H9 (cell line): ENCODE measurements around the gene CALML4. TPM values are rescaled to one million over a fixed set of nuclear protein-coding genes. Genes with fewer than 3 reads are reported as not detected.

Experiments
- DNase-seq: peaks from one replicate; pipeline ENCODE4 v3.0.0-alpha.2; 2017
- H2AFZ ChIP-seq: one replicate; pipeline ENCODE4 v1.6.1; 2013; ENCODE audit warnings: mild to moderate bottlenecking, low read length, control low read depth, moderate library complexity
- H2AK5ac ChIP-seq: 2 replicates; pipeline ENCODE4 v1.6.1; 2013; ENCODE audit warnings: low read length, control low read depth, mixed read lengths; ENCODE audit not compliant: insufficient read length
- H2BK120ac ChIP-seq: one replicate; pipeline ENCODE4 v1.6.1; 2013; ENCODE audit warnings: low read depth, mild to moderate bottlenecking, low read length, control low read depth, inconsistent platforms; ENCODE audit not compliant: poor library complexity, severe bottlenecking
- H2BK12ac ChIP-seq: 2 replicates; pipeline ENCODE4 v1.6.1; 2013; ENCODE audit warnings: low read length, control low read depth, mixed read lengths, low read depth; ENCODE audit not compliant: insufficient read length
- H2BK15ac ChIP-seq: 2 replicates; pipeline ENCODE4 v1.6.1; 2013; ENCODE audit warnings: low read depth, low read length, control low read depth
- H2BK20ac ChIP-seq: one replicate; pipeline ENCODE4 v1.6.1; 2013; ENCODE audit warnings: low read depth, mild to moderate bottlenecking, low read length, control low read depth, inconsistent platforms; ENCODE audit not compliant: poor library complexity, severe bottlenecking
- H2BK5ac ChIP-seq: 2 replicates; pipeline ENCODE4 v1.6.1; 2013; ENCODE audit warnings: low read length, control low read depth, mixed read lengths; ENCODE audit not compliant: insufficient read length
- H3K14ac ChIP-seq: 2 replicates; pipeline ENCODE4 v1.6.1; 2013; ENCODE audit warnings: low read length, control low read depth; ENCODE audit not compliant: insufficient read depth
- H3K18ac ChIP-seq: 2 replicates; pipeline ENCODE4 v1.6.1; 2013; ENCODE audit warnings: low read depth, mild to moderate bottlenecking, mixed read lengths, low read length, control low read depth; ENCODE audit not compliant: insufficient read length
- H3K23ac ChIP-seq: 2 replicates; pipeline ENCODE4 v1.6.1; 2013; ENCODE audit warnings: low read length, control low read depth, mixed read lengths, low read depth; ENCODE audit not compliant: insufficient read length
- H3K23me2 ChIP-seq: 2 replicates; pipeline ENCODE4 v1.6.1; 2013; ENCODE audit warnings: low read depth, mild to moderate bottlenecking, mixed read lengths, low read length, control low read depth; ENCODE audit not compliant: insufficient read length, poor library complexity, severe bottlenecking
- H3K27ac ChIP-seq: 2 replicates; pipeline ENCODE4 v1.5.1; 2013; ENCODE audit warnings: low read length, control low read depth, mixed read lengths, low read depth; ENCODE audit not compliant: insufficient read length
- H3K27me3 ChIP-seq: 2 replicates; pipeline ENCODE4 v1.6.1; 2013; ENCODE audit warnings: low read length, control low read depth, inconsistent platforms; ENCODE audit not compliant: insufficient read depth
- H3K4ac ChIP-seq: 2 replicates; pipeline ENCODE4 v1.6.1; 2013; ENCODE audit warnings: low read depth, mild to moderate bottlenecking, control low read depth, inconsistent platforms, low read length, moderate library complexity
- H3K4me1 ChIP-seq: 2 replicates; pipeline ENCODE4 v1.6.1; 2013; ENCODE audit warnings: low read length, control low read depth, inconsistent platforms; ENCODE audit not compliant: insufficient read depth
- H3K4me2 ChIP-seq: 2 replicates; pipeline ENCODE4 v1.6.1; 2013; ENCODE audit warnings: low read length, control low read depth, mixed read lengths; ENCODE audit not compliant: insufficient read length, insufficient read depth
- H3K56ac ChIP-seq: 2 replicates; pipeline ENCODE4 v1.6.1; 2013; ENCODE audit warnings: low read depth, mild to moderate bottlenecking, mixed read lengths, low read length, control low read depth; ENCODE audit not compliant: insufficient read length
- H3K79me1 ChIP-seq: 2 replicates; pipeline ENCODE4 v1.6.1; 2013; ENCODE audit warnings: low read depth, mild to moderate bottlenecking, moderate library complexity, low read length, control low read depth, inconsistent platforms; ENCODE audit not compliant: insufficient read depth, poor library complexity, severe bottlenecking
- H3K79me2 ChIP-seq: 2 replicates; pipeline ENCODE4 v1.6.1; 2013; ENCODE audit warnings: low read length, control low read depth, inconsistent platforms; ENCODE audit not compliant: insufficient read depth
- H3K9ac ChIP-seq: 2 replicates; pipeline ENCODE4 v1.6.1; 2013; ENCODE audit warnings: low read length, control low read depth, mixed read lengths; ENCODE audit not compliant: insufficient read length; ENCODE audit errors: extremely low read depth
- H3K9me3 ChIP-seq: one replicate; pipeline ENCODE4 v1.6.1; 2013; ENCODE audit warnings: low read depth, low read length, inconsistent platforms; ENCODE audit not compliant: control insufficient read depth
- H3T11ph ChIP-seq: one replicate; pipeline ENCODE4 v1.6.1; 2013; ENCODE audit warnings: mild to moderate bottlenecking, low read length, control low read depth, inconsistent platforms
- H4K20me1 ChIP-seq: one replicate; pipeline ENCODE4 v1.6.1; 2013; ENCODE audit not compliant: control insufficient read depth, insufficient read length, insufficient read depth
- H4K5ac ChIP-seq: 2 replicates; pipeline ENCODE4 v1.6.1; 2013; ENCODE audit warnings: low read depth, mild to moderate bottlenecking, mixed read lengths, low read length, control low read depth; ENCODE audit not compliant: insufficient read length
- H4K8ac ChIP-seq: replicated peaks from 2 replicates; pipeline ENCODE4 v1.6.1; 2013; ENCODE audit warnings: low read length, control low read depth, mixed read lengths, low read depth; ENCODE audit not compliant: insufficient read length
- H4K91ac ChIP-seq: 2 replicates; pipeline ENCODE4 v1.6.1; 2013; ENCODE audit warnings: low read depth, mild to moderate bottlenecking, moderate library complexity, mixed read lengths, low read length, control low read depth; ENCODE audit not compliant: insufficient read length
- H3K27ac Mint-ChIP-seq, 3 experiments: 2 replicates in 2 of 3; 3 replicates in 1 of 3; pipeline ENCODE4 v1.8.0; 2020 to 2021; ENCODE audit warnings: mixed read lengths in 3 of 3, mild to moderate bottlenecking in 1 of 3, moderate library complexity in 1 of 3
- H3K27me3 Mint-ChIP-seq: 2 replicates; pipeline ENCODE4 v1.8.0; 2021; ENCODE audit warnings: low read depth, mild to moderate bottlenecking, moderate library complexity, mixed read lengths
- H3K36me3 Mint-ChIP-seq, 3 experiments: 2 replicates in 2 of 3; 3 replicates in 1 of 3; pipeline ENCODE4 v1.8.0; 2020 to 2021; ENCODE audit warnings: low read depth in 3 of 3, mixed read lengths in 3 of 3; ENCODE audit not compliant: insufficient read depth in 1 of 3
- H3K4me1 Mint-ChIP-seq, 2 experiments: 2 replicates each; pipeline ENCODE4 v1.8.0; 2020; ENCODE audit warnings: mixed read lengths in 2 of 2
- H3K4me3 Mint-ChIP-seq, 2 experiments: 2 replicates in 1 of 2; 3 replicates in 1 of 2; pipeline ENCODE4 v1.8.0; 2020 to 2021; ENCODE audit warnings: mild to moderate bottlenecking in 2 of 2, mixed read lengths in 2 of 2, moderate library complexity in 1 of 2
- H3K9me3 Mint-ChIP-seq, 2 experiments: 2 replicates in 1 of 2; 3 replicates in 1 of 2; pipeline ENCODE4 v1.8.0; 2020; ENCODE audit warnings: mild to moderate bottlenecking in 2 of 2, mixed read lengths in 2 of 2, moderate library complexity in 1 of 2
- WGBS: extraction: QIAGEN DNeasy Blood & Tissue Kit; methylation state at CpG from one replicate; pipeline ENCODE4 v1.1.7; 2013; ENCODE audit warnings: missing lambda C conversion rate, low lambda C conversion rate, mixed read lengths; ENCODE audit not compliant: insufficient read length; ENCODE audit errors: extremely low coverage; 5-methylcytosine and 5-hydroxymethylcytosine counted together
- total RNA-seq: library from RNA; stranded (reverse); gene quantifications from 2 replicates; pipeline ENCODE4 v1.2.1, GENCODE V29; 2021
- TF ChIP-seq, protein P1 (sequence below): fragments of 200-600 bp; sonication (generic); conservative IDR thresholded peaks from 3 replicates; pipeline ENCODE4 v1.8.0; 2021; ENCODE audit warnings: antibody characterized with exemption, mild to moderate bottlenecking

CALML4 gene
- total RNA-seq, 1 experiment from 2014 or later, result 11.8 TPM

DNA sequence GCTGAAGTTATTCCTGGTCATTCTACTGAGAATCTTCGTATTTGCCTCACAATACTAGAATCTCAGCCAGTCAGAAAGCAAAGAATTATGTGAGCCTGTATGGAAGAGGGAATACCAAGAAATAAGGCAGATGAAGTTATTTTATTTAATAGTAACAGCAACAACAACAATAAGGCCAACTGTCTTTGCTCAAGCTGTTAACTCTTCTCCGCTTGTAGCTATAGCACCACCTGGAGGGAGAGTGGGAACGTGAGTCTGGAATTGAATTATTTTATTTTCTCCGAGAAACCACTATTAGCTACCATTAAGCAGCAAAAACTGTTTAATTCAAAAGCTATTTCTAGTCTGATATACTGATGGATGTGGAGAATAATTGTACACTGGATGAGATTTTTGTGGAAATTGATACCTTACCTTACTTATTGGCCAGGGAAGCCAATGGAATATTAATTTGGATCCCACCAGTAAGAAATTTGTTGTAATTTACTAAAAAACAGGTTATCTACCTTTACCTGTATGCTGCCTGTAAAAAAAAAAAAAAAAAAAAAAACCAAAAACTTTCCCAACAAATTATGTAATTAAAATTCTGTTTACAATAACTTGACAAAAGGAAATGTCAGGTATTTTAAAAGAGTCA lies 50.1 kb downstream of the CALML4 start:
- no peaks in the 10 kb centered on the region for H3K27me3 Mint-ChIP-seq
- peaks cover 2 to 7% (median 2%) of the 10 kb centered on the region in 3 experiments for H3K36me3 Mint-ChIP-seq
- Histone ChIP-seq H2BK20ac (no peak overlapping the region), H2BK5ac (no peak overlapping the region), H2BK12ac (no peak overlapping the region), H3K27me3 (no peaks in the 10 kb centered on the region), H3T11ph (no peak overlapping the region), H3K18ac (no peak overlapping the region), H2BK15ac (no peak overlapping the region), H4K8ac (no peak overlapping the region), H4K5ac (no peak overlapping the region), H3K56ac (no peak overlapping the region), H3K4ac (no peak overlapping the region), H2AFZ (no peak overlapping the region), H2BK120ac (no peak overlapping the region), H3K23ac (no peak overlapping the region), H3K27ac (no peak overlapping the region), H3K23me2 (no peaks in the 10 kb centered on the region), H3K9me3 (no peaks in the 10 kb centered on the region), H3K9ac (no peak overlapping the region), H3K14ac (no peak overlapping the region), H4K20me1 (no peaks in the 10 kb centered on the region), H3K79me2 (no peaks in the 10 kb centered on the region), H3K4me1 (no peaks in the 10 kb centered on the region), H3K4me2 (no peak overlapping the region), H2AK5ac (no peak overlapping the region), H3K79me1 (no peaks in the 10 kb centered on the region), H4K91ac (no peak overlapping the region)
- H3K4me3 Mint-ChIP-seq, result no peak overlapping the region
- peak overlapping the region in 1 of 3 experiments; percentile 64; a peak in 1 of 7 replicates for H3K27ac Mint-ChIP-seq
- WGBS, result no CpG with 5 or more reads among the region's 4 CpGs
- 0 out of 5 replicates have a peak, but pooled peaks cover under 1% of the 10 kb centered on the region in 2 experiments for H3K9me3 Mint-ChIP-seq
- H3K4me1 Mint-ChIP-seq, result no peaks in the 10 kb centered on the region
- TF ChIP-seq, protein P1, sequence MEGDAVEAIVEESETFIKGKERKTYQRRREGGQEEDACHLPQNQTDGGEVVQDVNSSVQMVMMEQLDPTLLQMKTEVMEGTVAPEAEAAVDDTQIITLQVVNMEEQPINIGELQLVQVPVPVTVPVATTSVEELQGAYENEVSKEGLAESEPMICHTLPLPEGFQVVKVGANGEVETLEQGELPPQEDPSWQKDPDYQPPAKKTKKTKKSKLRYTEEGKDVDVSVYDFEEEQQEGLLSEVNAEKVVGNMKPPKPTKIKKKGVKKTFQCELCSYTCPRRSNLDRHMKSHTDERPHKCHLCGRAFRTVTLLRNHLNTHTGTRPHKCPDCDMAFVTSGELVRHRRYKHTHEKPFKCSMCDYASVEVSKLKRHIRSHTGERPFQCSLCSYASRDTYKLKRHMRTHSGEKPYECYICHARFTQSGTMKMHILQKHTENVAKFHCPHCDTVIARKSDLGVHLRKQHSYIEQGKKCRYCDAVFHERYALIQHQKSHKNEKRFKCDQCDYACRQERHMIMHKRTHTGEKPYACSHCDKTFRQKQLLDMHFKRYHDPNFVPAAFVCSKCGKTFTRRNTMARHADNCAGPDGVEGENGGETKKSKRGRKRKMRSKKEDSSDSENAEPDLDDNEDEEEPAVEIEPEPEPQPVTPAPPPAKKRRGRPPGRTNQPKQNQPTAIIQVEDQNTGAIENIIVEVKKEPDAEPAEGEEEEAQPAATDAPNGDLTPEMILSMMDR, result peak; percentile 87
- no peak for DNase-seq
